ENCODE measurements around the gene CADM2. TPM values are rescaled to one million over a fixed set of nuclear protein-coding genes. Genes with fewer than 3 reads are reported as not detected.

CADM2 gene
- total RNA-seq, 4 donors from 2014 or later: 15.6 to 51.8 (median 37.4) TPM

DNA sequence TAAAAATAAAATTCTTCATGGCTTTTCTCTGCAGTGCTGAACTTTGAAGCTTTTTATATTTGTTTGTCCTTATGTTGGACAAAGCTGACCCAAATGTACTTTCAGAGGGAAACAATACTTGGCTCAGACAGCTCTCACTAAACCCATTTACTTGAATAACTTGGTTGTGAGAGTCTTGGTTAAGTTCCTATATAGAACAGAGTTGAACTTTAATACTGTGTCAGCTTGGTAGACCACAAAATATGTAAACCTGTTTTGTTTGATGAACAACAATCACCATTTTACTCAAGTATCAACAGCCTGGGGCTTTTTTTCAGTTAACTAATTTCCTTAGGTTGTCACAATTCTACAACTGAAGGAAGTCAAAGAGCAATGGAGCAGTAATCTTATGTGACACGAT, 211.9 kb downstream of the CADM2 start:
- H3K27me3 ChIP-seq: no peaks in the 10 kb centered on the region

DNA sequence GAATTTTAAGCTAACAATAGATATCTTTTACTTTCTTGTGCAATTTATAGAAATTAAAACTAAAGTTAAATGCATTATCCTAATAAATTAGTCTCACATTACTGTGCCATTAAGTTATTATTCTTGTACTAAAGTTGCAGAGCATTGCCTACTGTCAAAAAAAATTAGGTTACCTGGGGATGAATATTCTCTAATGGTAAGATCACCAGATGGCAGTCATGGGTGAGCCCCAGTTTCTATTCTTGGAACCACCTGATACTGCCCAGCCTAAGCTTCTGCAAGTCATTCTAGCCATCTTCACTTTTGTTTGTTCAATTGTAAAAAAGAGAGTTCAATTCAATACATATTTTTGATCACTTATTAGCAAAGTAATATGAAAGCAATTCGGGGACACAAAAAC, 213.2 kb downstream of the CADM2 start:
- Histone ChIP-seq H3K9me3 (no peaks in the 10 kb centered on the region), H3K4me1 (no peaks in the 10 kb centered on the region), H3K27me3 (no peaks in the 10 kb centered on the region), H3K27ac (no peak overlapping the region), H3K36me3 (no peaks in the 10 kb centered on the region), H3K4me3 (no peak overlapping the region)
- WGBS, 2 donors: 89 to 96% methylated on average over 1 of the region's 1 CpG
- DNase-seq (ENCODE audit: low spot score in 2 of 2): no peak
- TF ChIP-seq, protein P1, sequence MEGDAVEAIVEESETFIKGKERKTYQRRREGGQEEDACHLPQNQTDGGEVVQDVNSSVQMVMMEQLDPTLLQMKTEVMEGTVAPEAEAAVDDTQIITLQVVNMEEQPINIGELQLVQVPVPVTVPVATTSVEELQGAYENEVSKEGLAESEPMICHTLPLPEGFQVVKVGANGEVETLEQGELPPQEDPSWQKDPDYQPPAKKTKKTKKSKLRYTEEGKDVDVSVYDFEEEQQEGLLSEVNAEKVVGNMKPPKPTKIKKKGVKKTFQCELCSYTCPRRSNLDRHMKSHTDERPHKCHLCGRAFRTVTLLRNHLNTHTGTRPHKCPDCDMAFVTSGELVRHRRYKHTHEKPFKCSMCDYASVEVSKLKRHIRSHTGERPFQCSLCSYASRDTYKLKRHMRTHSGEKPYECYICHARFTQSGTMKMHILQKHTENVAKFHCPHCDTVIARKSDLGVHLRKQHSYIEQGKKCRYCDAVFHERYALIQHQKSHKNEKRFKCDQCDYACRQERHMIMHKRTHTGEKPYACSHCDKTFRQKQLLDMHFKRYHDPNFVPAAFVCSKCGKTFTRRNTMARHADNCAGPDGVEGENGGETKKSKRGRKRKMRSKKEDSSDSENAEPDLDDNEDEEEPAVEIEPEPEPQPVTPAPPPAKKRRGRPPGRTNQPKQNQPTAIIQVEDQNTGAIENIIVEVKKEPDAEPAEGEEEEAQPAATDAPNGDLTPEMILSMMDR (IDR thresholded peaks at IDR 0.05): no peak

More for the DNA sequence above, 211.9 kb downstream of the CADM2 start:
- no peak overlapping the region for H3K4me3 ChIP-seq
- H3K27ac ChIP-seq: no peak overlapping the region
- no peaks in the 10 kb centered on the region for H3K36me3 ChIP-seq
- TF ChIP-seq POLR2A (IDR thresholded peaks at IDR 0.05) (no peak), EP300 (IDR thresholded peaks at IDR 0.05) (no peak)
- TF ChIP-seq, protein P1 (IDR thresholded peaks at IDR 0.05): no peak
- WGBS, 2 donors: 50 to 57% methylated on average over 1 of the region's 1 CpG
- H3K9me3 ChIP-seq: no peaks in the 10 kb centered on the region
- H3K4me1 ChIP-seq: no peaks in the 10 kb centered on the region
- DNase-seq (ENCODE audit: low spot score in 2 of 2): no peak

DNA sequence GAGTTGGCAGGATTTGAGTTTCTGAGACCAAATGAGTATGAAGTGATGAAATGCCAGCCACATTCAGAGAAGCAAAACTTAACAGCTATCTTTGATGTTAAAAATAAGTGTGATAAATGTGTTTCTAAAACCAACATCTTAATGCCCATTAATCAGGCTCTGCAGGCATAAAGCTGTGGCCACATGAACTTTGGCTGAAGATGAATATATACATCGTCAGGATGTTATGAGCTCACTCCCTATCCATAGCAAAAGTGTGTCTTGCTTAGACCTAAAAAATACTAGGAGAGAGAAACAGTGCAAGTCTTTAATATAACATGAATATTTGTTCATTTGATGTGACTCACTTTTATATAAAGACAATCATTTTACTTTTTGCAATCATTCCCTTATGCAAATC, 218.0 kb downstream of the CADM2 start:
- H3K27me3 ChIP-seq: no peaks in the 10 kb centered on the region
- 78 to 86% methylated on average over 1 of the region's 1 CpG for WGBS, 2 donors
- H3K9me3 ChIP-seq: no peaks in the 10 kb centered on the region
- DNase-seq (ENCODE audit: low spot score in 2 of 2): no peak
- H3K4me3 ChIP-seq: no peak overlapping the region
- TF ChIP-seq, protein P1 (IDR thresholded peaks at IDR 0.05): no peak
- TF ChIP-seq POLR2A (IDR thresholded peaks at IDR 0.05) (no peak), EP300 (IDR thresholded peaks at IDR 0.05) (no peak)
- no peaks in the 10 kb centered on the region for H3K4me1 ChIP-seq
- H3K36me3 ChIP-seq: no peaks in the 10 kb centered on the region
- H3K27ac ChIP-seq: no peak overlapping the region

DNA sequence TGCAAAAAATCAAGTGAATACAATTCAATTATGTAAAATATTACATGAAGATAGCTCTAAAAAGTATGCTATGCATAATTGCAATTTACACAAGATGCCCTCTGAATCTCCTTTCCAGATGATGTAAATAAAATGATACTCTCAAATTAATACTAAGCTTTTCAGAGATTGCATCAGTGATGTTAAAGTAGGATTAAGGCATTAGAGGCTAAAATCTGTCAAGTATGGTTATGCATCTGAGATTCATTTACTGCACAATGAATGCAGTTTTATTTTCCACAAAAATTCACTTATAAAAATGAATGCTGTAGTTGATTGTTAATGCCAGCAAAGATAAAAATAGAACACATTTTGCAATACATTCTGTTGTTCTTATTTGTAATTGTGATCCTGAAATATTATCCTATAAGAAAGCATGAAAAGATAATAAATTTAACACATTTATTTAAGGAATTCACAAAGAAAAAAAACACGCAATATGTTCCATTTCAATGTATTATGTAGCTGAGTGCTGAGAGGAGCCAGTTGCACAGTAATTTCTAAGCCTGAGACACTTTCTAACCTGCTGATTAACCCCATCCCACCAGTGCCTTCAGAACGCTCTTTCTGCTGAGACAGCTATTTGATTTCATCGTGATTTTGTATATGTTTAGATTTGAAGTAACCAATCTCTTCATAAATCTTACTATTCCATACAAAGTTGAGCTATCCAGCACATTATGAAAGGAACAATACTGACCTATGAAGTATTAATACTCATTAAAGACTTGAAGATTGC, 224.4 kb downstream of the CADM2 start:
- TF ChIP-seq, protein P1 (IDR thresholded peaks at IDR 0.05): no peak
- TF ChIP-seq POLR2A (IDR thresholded peaks at IDR 0.05) (no peak), EP300 (IDR thresholded peaks at IDR 0.05) (no peak)
- Histone ChIP-seq H3K4me1 (no peaks in the 10 kb centered on the region), H3K9me3 (no peaks in the 10 kb centered on the region), H3K27me3 (no peaks in the 10 kb centered on the region), H3K36me3 (no peaks in the 10 kb centered on the region), H3K4me3 (no peak overlapping the region), H3K27ac (no peak overlapping the region)
- WGBS, 2 donors: 73 to 82% methylated on average over 3 of the region's 3 CpGs
- no peak for DNase-seq (ENCODE audit: low spot score in 2 of 2)

DNA sequence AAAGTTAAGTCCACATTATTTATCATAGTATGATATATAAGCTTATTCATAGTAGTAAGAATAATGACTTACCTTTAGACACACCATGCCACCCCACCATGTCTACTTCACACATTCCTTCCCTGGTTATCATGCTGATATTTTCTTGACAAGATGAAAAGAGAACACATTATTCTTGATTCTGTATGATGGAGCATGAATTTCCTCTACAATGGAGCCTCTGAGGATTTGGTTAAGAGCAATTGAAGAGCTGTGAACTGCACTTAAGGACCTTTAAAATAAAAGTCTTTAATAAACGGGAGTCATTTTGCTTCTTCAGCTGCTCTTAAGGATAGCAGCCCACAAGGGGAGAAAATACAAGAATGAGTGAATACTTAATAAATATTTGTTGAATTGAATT, 226.7 kb downstream of the CADM2 start:
- WGBS, 2 donors: 29 to 39% methylated on average over 1 of the region's 1 CpG
- no peaks in the 10 kb centered on the region for H3K4me1 ChIP-seq
- H3K27me3 ChIP-seq: no peaks in the 10 kb centered on the region
- H3K27ac ChIP-seq: no peak overlapping the region
- H3K9me3 ChIP-seq: no peaks in the 10 kb centered on the region
- no peak overlapping the region for H3K4me3 ChIP-seq
- no peak for DNase-seq (ENCODE audit: low spot score in 2 of 2)
- no peaks in the 10 kb centered on the region for H3K36me3 ChIP-seq
- no peak for TF ChIP-seq EP300 (IDR thresholded peaks at IDR 0.05)
- TF ChIP-seq, protein P1 (IDR thresholded peaks at IDR 0.05): no peak
- TF ChIP-seq POLR2A (IDR thresholded peaks at IDR 0.05): no peak
